ENCODE results near the gene SPI1. TPM values are rescaled to one million over a fixed set of nuclear protein-coding genes. Genes with fewer than 3 reads are reported as not detected.

SPI1 gene
- total RNA-seq, 2 experiments from 2014 or later: 4.9 to 5.9 TPM

DNA sequence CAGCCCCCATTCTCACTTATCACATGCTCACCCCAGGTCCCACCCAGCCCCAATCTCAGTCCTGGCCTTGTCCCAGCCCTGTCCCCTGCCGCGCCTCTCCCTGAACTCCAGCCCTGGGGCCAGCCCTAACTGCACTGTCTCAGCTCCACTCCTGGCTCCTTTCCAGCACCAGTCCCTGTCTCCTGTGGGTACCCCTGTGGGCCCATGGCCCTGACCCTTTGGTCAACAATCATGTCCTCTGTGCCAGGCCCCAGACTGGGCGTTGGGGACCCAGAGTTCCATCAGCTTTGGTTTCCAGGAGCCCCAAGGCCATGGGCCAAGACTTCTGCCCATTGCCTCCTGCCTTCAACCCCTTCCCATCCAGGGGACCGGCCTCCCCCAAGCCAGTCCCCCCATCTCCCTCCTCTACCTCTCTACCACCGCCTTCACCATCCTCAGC lies 757 bp downstream of the SPI1 start:
- ATAC-seq (ENCODE audit: poor library complexity) (no peak), DNase-seq (no peak)
- Mint-ChIP-seq H3K27ac (no peak overlapping the region), H3K4me1 (ENCODE audit: low read depth) (no peaks in the 10 kb centered on the region), H3K9me3 (no peaks in the 10 kb centered on the region), H3K36me3 (ENCODE audit: low read depth) (no peaks in the 10 kb centered on the region), H3K4me3 (no peak overlapping the region), H3K27me3 (no peaks in the 10 kb centered on the region)
- ChIA-PET POLR2A (interaction anchor here (0.6 kb wide), 1 partner anchor 22 kb away, joined by 3 read pairs; no protein-coding TSS in a partner anchor), CTCF (interaction anchor here (1.0 kb wide), 1 partner anchor 34 kb away, joined by 5 read pairs; no protein-coding TSS in a partner anchor)
- no peak for TF ChIP-seq CTCF (IDR thresholded peaks at IDR 0.05)
- H3K4me3 ChIP-seq (ENCODE audit: low read length): peak overlapping the region; percentile 38
- no peaks in the 10 kb centered on the region for H3K27me3 ChIP-seq (ENCODE audit: control insufficient read depth in 1 of 2, insufficient read depth in 2 of 2, low read length in 2 of 2)
- H3K27ac ChIP-seq (ENCODE audit: low read depth in 1 of 2, low read length in 2 of 2): no peak overlapping the region
- H3K4me1 ChIP-seq (ENCODE audit: insufficient read depth, low read length): peaks cover 13% of the 10 kb centered on the region
- intact Hi-C loops (cut with DNase I, micrococcal nuclease): no loop called here
- H3K36me3 ChIP-seq (ENCODE audit: insufficient read depth, low read length): no peaks in the 10 kb centered on the region
- H3K9me3 ChIP-seq (ENCODE audit: control insufficient read depth in 1 of 2, insufficient read depth in 1 of 2, low read length in 2 of 2): no peaks in the 10 kb centered on the region

- DNase-seq (peak in 2 of 14 experiments; percentile 36 to 57), ATAC-seq (ENCODE audit: poor library complexity) (no peak)
- Histone ChIP-seq H3K36me3 (ENCODE audit: insufficient read depth, low read length) (no peaks in the 10 kb centered on the region), H3K9me3 (ENCODE audit: control insufficient read depth in 1 of 2, insufficient read depth in 1 of 2, low read length in 2 of 2) (no peaks in the 10 kb centered on the region), H3K4me1 (ENCODE audit: insufficient read depth, low read length) (peaks cover 13% of the 10 kb centered on the region), H3K27me3 (ENCODE audit: control insufficient read depth in 1 of 2, insufficient read depth in 2 of 2, low read length in 2 of 2) (no peaks in the 10 kb centered on the region), H3K27ac (ENCODE audit: low read depth in 1 of 2, low read length in 2 of 2) (no peak overlapping the region), H3K4me3 (ENCODE audit: low read length) (peak overlapping the region; percentile 38)
- Mint-ChIP-seq H3K36me3 (ENCODE audit: low read depth) (no peaks in the 10 kb centered on the region), H3K4me3 (no peak overlapping the region), H3K27me3 (no peaks in the 10 kb centered on the region), H3K27ac (no peak overlapping the region), H3K9me3 (no peaks in the 10 kb centered on the region), H3K4me1 (ENCODE audit: low read depth) (no peaks in the 10 kb centered on the region)
- intact Hi-C loops (cut with DNase I, micrococcal nuclease): no loop called here
- no peak for TF ChIP-seq CTCF (IDR thresholded peaks at IDR 0.05)
- ChIA-PET POLR2A (no interaction called here), CTCF (interaction anchor here (1.0 kb wide), 1 partner anchor 35 kb away, joined by 5 read pairs; no protein-coding TSS in a partner anchor)
Observed at GRCh38 chr11:47376525-47377371, 1.6 kb downstream of the SPI1 start.

- Histone ChIP-seq H3K27ac (ENCODE audit: low read depth in 1 of 2, low read length in 2 of 2) (no peak overlapping the region), H3K4me1 (ENCODE audit: insufficient read depth, low read length) (peaks cover 13% of the 10 kb centered on the region), H3K9me3 (ENCODE audit: control insufficient read depth in 1 of 2, insufficient read depth in 1 of 2, low read length in 2 of 2) (no peaks in the 10 kb centered on the region), H3K4me3 (ENCODE audit: low read length) (peak overlapping the region; percentile 38), H3K36me3 (ENCODE audit: insufficient read depth, low read length) (no peaks in the 10 kb centered on the region), H3K27me3 (ENCODE audit: control insufficient read depth in 1 of 2, insufficient read depth in 2 of 2, low read length in 2 of 2) (no peaks in the 10 kb centered on the region)
- intact Hi-C loops (cut with DNase I, micrococcal nuclease): no loop called here
- Mint-ChIP-seq H3K27me3 (no peaks in the 10 kb centered on the region), H3K9me3 (no peaks in the 10 kb centered on the region), H3K4me1 (ENCODE audit: low read depth) (no peaks in the 10 kb centered on the region), H3K36me3 (ENCODE audit: low read depth) (no peaks in the 10 kb centered on the region), H3K27ac (no peak overlapping the region), H3K4me3 (no peak overlapping the region)
- ATAC-seq (ENCODE audit: poor library complexity): no peak
- ChIA-PET CTCF (no interaction called here), POLR2A (no interaction called here)
- no peak for TF ChIP-seq CTCF (IDR thresholded peaks at IDR 0.05)
- DNase-seq: no peak
Observed at GRCh38 chr11:47376107-47376524, 2.2 kb downstream of the SPI1 start.

Data from CD4-positive, alpha-beta T cell (primary cell).